WTC11 (cell line): ENCODE results near the gene PIK3CG. TPM values are rescaled to one million over a fixed set of nuclear protein-coding genes. Genes with fewer than 3 reads are reported as not detected.

Source experiments
- ATAC-seq: fragments of 200-7000 bp; cut with Tn5 transposase; 2 replicates; pipeline ENCODE4 v1.10.0; 2021; ENCODE audit warnings: mild to moderate bottlenecking, moderate library complexity
- CTCF ChIA-PET: fragments of 300-600 bp; sonication (Branson Sonifier 250); formaldehyde crosslinking; loops from one replicate; lab custom pipeline; 2021; ENCODE audit warnings: antibody characterized with exemption; lab: Charles Lee
- POLR2A ChIA-PET: fragments of 350-600 bp; sonication (Branson Sonifier 250); formaldehyde crosslinking; loops from one replicate; lab custom pipeline; 2021; ENCODE audit warnings: antibody characterized with exemption; lab: Charles Lee
- DNase-seq: peaks from one replicate; pipeline ENCODE4 v3.0.0; 2021; ENCODE audit warnings: low spot score
- H3K27ac Mint-ChIP-seq: 2 replicates; pipeline ENCODE4 v1.8.0; 2021; ENCODE audit warnings: mixed read lengths
- H3K27me3 Mint-ChIP-seq: 2 replicates; pipeline ENCODE4 v1.8.0; 2021; ENCODE audit warnings: low read depth, mild to moderate bottlenecking, moderate library complexity, mixed read lengths
- H3K36me3 Mint-ChIP-seq: 2 replicates; pipeline ENCODE4 v1.8.0; 2021; ENCODE audit warnings: mixed read lengths
- H3K4me1 Mint-ChIP-seq: 2 replicates; pipeline ENCODE4 v1.8.0; 2022; ENCODE audit warnings: mixed read lengths
- H3K4me3 Mint-ChIP-seq: 2 replicates; pipeline ENCODE4 v1.8.0; 2021; ENCODE audit warnings: mild to moderate bottlenecking, moderate library complexity, mixed read lengths
- H3K9me3 Mint-ChIP-seq: 2 replicates; pipeline ENCODE4 v1.8.0; 2021; ENCODE audit warnings: mixed read lengths
- CREB1 ChIP-seq: sonication (generic); formaldehyde crosslinking; IDR thresholded peaks from 2 replicates; pipeline ENCODE4 v1.8.0; 2023; ENCODE audit warnings: mild to moderate bottlenecking, missing genetic modification reagents
- CREM ChIP-seq: sonication (generic); formaldehyde crosslinking; IDR thresholded peaks from 2 replicates; pipeline ENCODE4 v1.8.1; 2022; ENCODE audit warnings: mild to moderate bottlenecking, missing genetic modification reagents, moderate library complexity
- JUN ChIP-seq: sonication (generic); formaldehyde crosslinking; IDR thresholded peaks from 2 replicates; pipeline ENCODE4 v1.8.0; 2023; ENCODE audit warnings: mild to moderate bottlenecking, missing genetic modification reagents
- NFATC4 ChIP-seq: fragments of 250-450 bp; sonication (Bioruptor Pico); IDR thresholded peaks from 2 replicates; pipeline ENCODE4 v1.9.0; 2021; ENCODE audit warnings: mild to moderate bottlenecking
- NFE2L1 ChIP-seq: sonication (generic); formaldehyde crosslinking; IDR thresholded peaks from 2 replicates; pipeline ENCODE4 v1.8.1; 2023; ENCODE audit warnings: missing genetic modification reagents
- RELA ChIP-seq: sonication (generic); formaldehyde crosslinking; IDR thresholded peaks from 2 replicates; pipeline ENCODE4 v1.8.1; 2022; ENCODE audit warnings: missing genetic modification reagents, mild to moderate bottlenecking, borderline replicate concordance
- SMAD4 ChIP-seq: sonication (generic); formaldehyde crosslinking; IDR thresholded peaks from 2 replicates; pipeline ENCODE4 v1.8.0; 2022; ENCODE audit warnings: mild to moderate bottlenecking, missing genetic modification reagents
- SOX15 ChIP-seq: fragments of 250-450 bp; sonication (Bioruptor Pico); IDR thresholded peaks from 2 replicates; pipeline ENCODE4 v1.9.0; 2021; ENCODE audit warnings: mild to moderate bottlenecking
- ZNF263 ChIP-seq: sonication (generic); formaldehyde crosslinking; IDR thresholded peaks from 2 replicates; pipeline ENCODE4 v1.8.1; 2022; ENCODE audit warnings: low read depth, mild to moderate bottlenecking, moderate library complexity, missing genetic modification reagents
- ZNF317 ChIP-seq: sonication (generic); formaldehyde crosslinking; IDR thresholded peaks from 2 replicates; pipeline ENCODE4 v1.8.1; 2023; ENCODE audit warnings: low read depth, mild to moderate bottlenecking, moderate library complexity, missing genetic modification reagents, borderline replicate concordance
- ZNF396 ChIP-seq: fragments of 250-450 bp; sonication (Bioruptor Pico); IDR thresholded peaks from 2 replicates; pipeline ENCODE4 v1.8.0; 2021; ENCODE audit warnings: mild to moderate bottlenecking, moderate library complexity, borderline replicate concordance
- total RNA-seq: library from RNA; stranded (reverse); gene quantifications from 3 replicates; pipeline ENCODE4 v1.2.3, GENCODE V29; 2021
- TF ChIP-seq, protein P1 (sequence below): fragments of 200-600 bp; IDR thresholded peaks from 2 replicates; pipeline ENCODE4 v1.8.0; 2022; ENCODE audit warnings: antibody characterized with exemption
- TF ChIP-seq, protein P2 (sequence below): sonication (generic); formaldehyde crosslinking; IDR thresholded peaks from 2 replicates; pipeline ENCODE4 v1.8.0; 2022; ENCODE audit warnings: mild to moderate bottlenecking, missing genetic modification reagents
- TF ChIP-seq, protein P3 (sequence below): fragments of 250-450 bp; sonication (Bioruptor Pico); IDR thresholded peaks from 2 replicates; pipeline ENCODE4 v1.9.0; 2021; ENCODE audit warnings: mild to moderate bottlenecking
- TF ChIP-seq, protein P4 (sequence below): sonication (generic); formaldehyde crosslinking; IDR thresholded peaks from 2 replicates; pipeline ENCODE4 v1.8.1; 2023; ENCODE audit warnings: mild to moderate bottlenecking, missing genetic modification reagents, moderate library complexity
- TF ChIP-seq, protein P5 (sequence below): sonication (generic); formaldehyde crosslinking; IDR thresholded peaks from 2 replicates; pipeline ENCODE4 v1.8.1; 2022; ENCODE audit warnings: missing genetic modification reagents, borderline replicate concordance
- TF ChIP-seq, protein P6 (sequence below): sonication (generic); formaldehyde crosslinking; IDR thresholded peaks from 2 replicates; pipeline ENCODE4 v1.8.1; 2023; ENCODE audit warnings: mild to moderate bottlenecking, missing genetic modification reagents
- TF ChIP-seq, protein P7 (sequence below): sonication (generic); formaldehyde crosslinking; IDR thresholded peaks from 2 replicates; pipeline ENCODE4 v1.8.0; 2022; ENCODE audit warnings: missing genetic modification reagents
- TF ChIP-seq, protein P8 (sequence below): sonication (generic); formaldehyde crosslinking; IDR thresholded peaks from 2 replicates; pipeline ENCODE4 v1.8.1; 2023; ENCODE audit warnings: mild to moderate bottlenecking, missing genetic modification reagents, moderate library complexity

The PIK3CG gene
- total RNA-seq, 1 experiment from 2014 or later: 0.07 TPM

DNA sequence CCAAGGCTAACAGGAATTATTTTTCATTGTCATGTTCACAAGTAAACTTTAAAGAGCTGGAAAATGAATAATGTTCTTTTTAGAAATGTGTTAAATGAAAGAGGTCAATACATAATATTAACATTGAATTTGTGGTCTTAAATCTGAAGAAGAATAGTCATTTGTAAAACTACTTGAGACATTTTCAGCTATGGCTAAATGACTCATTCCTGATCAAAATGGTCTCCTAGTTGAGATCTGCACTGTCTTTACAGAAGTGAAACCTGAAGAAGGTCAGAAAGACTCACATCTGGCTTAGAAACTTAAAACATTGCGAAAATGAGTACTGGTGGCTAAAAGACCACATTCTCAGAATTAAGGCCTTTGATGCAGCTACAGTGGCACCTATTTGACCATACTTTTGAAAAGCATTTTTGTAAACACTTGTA, 5.9 kb downstream of the PIK3CG start:
- H3K9me3 Mint-ChIP-seq: peaks cover 16% of the 10 kb centered on the region
- DNase-seq: no peak
- ChIA-PET POLR2A (no interaction called here), CTCF (no interaction called here)
- no peak for ATAC-seq
- H3K4me1 Mint-ChIP-seq: no peaks in the 10 kb centered on the region
- peaks cover 3% of the 10 kb centered on the region; the same call in 1 of the 2 replicates for H3K36me3 Mint-ChIP-seq
- TF ChIP-seq, protein P1, sequence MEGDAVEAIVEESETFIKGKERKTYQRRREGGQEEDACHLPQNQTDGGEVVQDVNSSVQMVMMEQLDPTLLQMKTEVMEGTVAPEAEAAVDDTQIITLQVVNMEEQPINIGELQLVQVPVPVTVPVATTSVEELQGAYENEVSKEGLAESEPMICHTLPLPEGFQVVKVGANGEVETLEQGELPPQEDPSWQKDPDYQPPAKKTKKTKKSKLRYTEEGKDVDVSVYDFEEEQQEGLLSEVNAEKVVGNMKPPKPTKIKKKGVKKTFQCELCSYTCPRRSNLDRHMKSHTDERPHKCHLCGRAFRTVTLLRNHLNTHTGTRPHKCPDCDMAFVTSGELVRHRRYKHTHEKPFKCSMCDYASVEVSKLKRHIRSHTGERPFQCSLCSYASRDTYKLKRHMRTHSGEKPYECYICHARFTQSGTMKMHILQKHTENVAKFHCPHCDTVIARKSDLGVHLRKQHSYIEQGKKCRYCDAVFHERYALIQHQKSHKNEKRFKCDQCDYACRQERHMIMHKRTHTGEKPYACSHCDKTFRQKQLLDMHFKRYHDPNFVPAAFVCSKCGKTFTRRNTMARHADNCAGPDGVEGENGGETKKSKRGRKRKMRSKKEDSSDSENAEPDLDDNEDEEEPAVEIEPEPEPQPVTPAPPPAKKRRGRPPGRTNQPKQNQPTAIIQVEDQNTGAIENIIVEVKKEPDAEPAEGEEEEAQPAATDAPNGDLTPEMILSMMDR: no peak
- TF ChIP-seq NFE2L1 (CRISPR knock-in tag) (no peak), ZNF396 (CRISPR knock-in tag) (no peak), JUN (no peak)
- TF ChIP-seq, protein P2, sequence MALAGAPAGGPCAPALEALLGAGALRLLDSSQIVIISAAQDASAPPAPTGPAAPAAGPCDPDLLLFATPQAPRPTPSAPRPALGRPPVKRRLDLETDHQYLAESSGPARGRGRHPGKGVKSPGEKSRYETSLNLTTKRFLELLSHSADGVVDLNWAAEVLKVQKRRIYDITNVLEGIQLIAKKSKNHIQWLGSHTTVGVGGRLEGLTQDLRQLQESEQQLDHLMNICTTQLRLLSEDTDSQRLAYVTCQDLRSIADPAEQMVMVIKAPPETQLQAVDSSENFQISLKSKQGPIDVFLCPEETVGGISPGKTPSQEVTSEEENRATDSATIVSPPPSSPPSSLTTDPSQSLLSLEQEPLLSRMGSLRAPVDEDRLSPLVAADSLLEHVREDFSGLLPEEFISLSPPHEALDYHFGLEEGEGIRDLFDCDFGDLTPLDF (CRISPR knock-in tag): no peak
- TF ChIP-seq, protein P3, sequence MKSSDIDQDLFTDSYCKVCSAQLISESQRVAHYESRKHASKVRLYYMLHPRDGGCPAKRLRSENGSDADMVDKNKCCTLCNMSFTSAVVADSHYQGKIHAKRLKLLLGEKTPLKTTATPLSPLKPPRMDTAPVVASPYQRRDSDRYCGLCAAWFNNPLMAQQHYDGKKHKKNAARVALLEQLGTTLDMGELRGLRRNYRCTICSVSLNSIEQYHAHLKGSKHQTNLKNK (CRISPR knock-in tag): no peak
- TF ChIP-seq, protein P4, sequence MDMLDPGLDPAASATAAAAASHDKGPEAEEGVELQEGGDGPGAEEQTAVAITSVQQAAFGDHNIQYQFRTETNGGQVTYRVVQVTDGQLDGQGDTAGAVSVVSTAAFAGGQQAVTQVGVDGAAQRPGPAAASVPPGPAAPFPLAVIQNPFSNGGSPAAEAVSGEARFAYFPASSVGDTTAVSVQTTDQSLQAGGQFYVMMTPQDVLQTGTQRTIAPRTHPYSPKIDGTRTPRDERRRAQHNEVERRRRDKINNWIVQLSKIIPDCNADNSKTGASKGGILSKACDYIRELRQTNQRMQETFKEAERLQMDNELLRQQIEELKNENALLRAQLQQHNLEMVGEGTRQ (CRISPR knock-in tag): no peak
- TF ChIP-seq, all 79 proteins: peak for 0
- Mint-ChIP-seq H3K27ac (no peak overlapping the region), H3K4me3 (no peak overlapping the region), H3K27me3 (no peaks in the 10 kb centered on the region)

DNA sequence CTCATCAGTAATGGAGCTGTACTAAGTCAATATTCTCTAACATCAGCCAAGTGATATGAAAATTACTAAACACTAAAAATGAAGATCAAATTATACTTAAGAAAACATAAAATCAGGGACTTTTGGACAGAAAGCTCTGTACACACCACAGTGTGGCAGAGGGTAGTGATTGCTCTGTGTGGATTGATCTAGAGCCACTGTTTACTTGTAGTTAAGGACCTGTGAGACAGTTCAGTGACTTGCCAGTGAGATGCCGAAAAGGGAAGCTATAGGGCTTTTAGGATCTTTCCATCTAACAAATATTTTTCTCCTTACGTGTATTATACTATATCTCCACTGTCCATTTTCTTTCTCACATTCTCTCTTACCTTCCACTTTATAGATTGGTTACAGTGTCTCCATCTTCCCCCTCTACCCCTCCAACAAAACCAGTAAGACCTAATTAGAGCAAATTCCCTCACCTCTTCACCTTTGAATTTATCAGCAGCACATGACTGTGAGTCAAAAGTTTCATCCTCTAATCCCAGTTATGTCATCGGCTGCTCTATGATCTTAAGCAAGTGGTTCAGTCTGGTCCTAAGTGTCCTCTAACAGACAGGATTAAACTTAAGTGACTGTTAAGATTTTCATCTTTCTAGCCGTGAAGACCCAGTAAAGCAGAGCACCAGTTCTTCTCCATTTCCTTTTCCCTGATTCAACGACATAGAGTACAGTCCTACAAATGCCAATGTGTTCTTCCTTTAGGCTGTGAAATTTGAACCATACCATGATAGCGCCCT, 6.9 kb downstream of the PIK3CG start:
- no peaks in the 10 kb centered on the region for H3K4me1 Mint-ChIP-seq
- ATAC-seq (no peak), DNase-seq (no peak)
- CTCF ChIA-PET: no interaction called here
- H3K9me3 Mint-ChIP-seq: peaks cover 16% of the 10 kb centered on the region
- POLR2A ChIA-PET: no interaction called here
- H3K36me3 Mint-ChIP-seq: peaks cover 3% of the 10 kb centered on the region; the same call in 1 of the 2 replicates
- no peaks in the 10 kb centered on the region for H3K27me3 Mint-ChIP-seq
- no peak overlapping the region for H3K4me3 Mint-ChIP-seq
- no peak overlapping the region for H3K27ac Mint-ChIP-seq
- TF ChIP-seq ZNF317 (CRISPR knock-in tag) (no peak), SOX15 (CRISPR knock-in tag) (no peak), ZNF263 (CRISPR knock-in tag) (no peak), SMAD4 (CRISPR knock-in tag) (no peak), RELA (no peak), CREM (no peak), CREB1 (CRISPR knock-in tag) (no peak), NFATC4 (no peak)
- TF ChIP-seq, protein P5, sequence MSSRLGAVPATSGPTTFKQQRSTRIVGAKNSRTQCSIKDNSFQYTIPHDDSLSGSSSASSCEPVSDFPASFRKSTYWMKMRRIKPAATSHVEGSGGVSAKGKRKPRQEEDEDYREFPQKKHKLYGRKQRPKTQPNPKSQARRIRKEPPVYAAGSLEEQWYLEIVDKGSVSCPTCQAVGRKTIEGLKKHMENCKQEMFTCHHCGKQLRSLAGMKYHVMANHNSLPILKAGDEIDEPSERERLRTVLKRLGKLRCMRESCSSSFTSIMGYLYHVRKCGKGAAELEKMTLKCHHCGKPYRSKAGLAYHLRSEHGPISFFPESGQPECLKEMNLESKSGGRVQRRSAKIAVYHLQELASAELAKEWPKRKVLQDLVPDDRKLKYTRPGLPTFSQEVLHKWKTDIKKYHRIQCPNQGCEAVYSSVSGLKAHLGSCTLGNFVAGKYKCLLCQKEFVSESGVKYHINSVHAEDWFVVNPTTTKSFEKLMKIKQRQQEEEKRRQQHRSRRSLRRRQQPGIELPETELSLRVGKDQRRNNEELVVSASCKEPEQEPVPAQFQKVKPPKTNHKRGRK: no peak
- TF ChIP-seq, protein P6, sequence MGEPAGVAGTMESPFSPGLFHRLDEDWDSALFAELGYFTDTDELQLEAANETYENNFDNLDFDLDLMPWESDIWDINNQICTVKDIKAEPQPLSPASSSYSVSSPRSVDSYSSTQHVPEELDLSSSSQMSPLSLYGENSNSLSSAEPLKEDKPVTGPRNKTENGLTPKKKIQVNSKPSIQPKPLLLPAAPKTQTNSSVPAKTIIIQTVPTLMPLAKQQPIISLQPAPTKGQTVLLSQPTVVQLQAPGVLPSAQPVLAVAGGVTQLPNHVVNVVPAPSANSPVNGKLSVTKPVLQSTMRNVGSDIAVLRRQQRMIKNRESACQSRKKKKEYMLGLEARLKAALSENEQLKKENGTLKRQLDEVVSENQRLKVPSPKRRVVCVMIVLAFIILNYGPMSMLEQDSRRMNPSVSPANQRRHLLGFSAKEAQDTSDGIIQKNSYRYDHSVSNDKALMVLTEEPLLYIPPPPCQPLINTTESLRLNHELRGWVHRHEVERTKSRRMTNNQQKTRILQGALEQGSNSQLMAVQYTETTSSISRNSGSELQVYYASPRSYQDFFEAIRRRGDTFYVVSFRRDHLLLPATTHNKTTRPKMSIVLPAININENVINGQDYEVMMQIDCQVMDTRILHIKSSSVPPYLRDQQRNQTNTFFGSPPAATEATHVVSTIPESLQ (CRISPR knock-in tag): no peak
- TF ChIP-seq, protein P7, sequence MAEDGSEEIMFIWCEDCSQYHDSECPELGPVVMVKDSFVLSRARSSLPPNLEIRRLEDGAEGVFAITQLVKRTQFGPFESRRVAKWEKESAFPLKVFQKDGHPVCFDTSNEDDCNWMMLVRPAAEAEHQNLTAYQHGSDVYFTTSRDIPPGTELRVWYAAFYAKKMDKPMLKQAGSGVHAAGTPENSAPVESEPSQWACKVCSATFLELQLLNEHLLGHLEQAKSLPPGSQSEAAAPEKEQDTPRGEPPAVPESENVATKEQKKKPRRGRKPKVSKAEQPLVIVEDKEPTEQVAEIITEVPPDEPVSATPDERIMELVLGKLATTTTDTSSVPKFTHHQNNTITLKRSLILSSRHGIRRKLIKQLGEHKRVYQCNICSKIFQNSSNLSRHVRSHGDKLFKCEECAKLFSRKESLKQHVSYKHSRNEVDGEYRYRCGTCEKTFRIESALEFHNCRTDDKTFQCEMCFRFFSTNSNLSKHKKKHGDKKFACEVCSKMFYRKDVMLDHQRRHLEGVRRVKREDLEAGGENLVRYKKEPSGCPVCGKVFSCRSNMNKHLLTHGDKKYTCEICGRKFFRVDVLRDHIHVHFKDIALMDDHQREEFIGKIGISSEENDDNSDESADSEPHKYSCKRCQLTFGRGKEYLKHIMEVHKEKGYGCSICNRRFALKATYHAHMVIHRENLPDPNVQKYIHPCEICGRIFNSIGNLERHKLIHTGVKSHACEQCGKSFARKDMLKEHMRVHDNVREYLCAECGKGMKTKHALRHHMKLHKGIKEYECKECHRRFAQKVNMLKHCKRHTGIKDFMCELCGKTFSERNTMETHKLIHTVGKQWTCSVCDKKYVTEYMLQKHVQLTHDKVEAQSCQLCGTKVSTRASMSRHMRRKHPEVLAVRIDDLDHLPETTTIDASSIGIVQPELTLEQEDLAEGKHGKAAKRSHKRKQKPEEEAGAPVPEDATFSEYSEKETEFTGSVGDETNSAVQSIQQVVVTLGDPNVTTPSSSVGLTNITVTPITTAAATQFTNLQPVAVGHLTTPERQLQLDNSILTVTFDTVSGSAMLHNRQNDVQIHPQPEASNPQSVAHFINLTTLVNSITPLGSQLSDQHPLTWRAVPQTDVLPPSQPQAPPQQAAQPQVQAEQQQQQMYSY (CRISPR knock-in tag): no peak
- TF ChIP-seq, protein P1: no peak
- TF ChIP-seq, protein P8, sequence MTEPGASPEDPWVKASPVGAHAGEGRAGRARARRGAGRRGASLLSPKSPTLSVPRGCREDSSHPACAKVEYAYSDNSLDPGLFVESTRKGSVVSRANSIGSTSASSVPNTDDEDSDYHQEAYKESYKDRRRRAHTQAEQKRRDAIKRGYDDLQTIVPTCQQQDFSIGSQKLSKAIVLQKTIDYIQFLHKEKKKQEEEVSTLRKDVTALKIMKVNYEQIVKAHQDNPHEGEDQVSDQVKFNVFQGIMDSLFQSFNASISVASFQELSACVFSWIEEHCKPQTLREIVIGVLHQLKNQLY (CRISPR knock-in tag): no peak
